ENCODE data around the gene CPA1.

Gene CPA1

DNA sequence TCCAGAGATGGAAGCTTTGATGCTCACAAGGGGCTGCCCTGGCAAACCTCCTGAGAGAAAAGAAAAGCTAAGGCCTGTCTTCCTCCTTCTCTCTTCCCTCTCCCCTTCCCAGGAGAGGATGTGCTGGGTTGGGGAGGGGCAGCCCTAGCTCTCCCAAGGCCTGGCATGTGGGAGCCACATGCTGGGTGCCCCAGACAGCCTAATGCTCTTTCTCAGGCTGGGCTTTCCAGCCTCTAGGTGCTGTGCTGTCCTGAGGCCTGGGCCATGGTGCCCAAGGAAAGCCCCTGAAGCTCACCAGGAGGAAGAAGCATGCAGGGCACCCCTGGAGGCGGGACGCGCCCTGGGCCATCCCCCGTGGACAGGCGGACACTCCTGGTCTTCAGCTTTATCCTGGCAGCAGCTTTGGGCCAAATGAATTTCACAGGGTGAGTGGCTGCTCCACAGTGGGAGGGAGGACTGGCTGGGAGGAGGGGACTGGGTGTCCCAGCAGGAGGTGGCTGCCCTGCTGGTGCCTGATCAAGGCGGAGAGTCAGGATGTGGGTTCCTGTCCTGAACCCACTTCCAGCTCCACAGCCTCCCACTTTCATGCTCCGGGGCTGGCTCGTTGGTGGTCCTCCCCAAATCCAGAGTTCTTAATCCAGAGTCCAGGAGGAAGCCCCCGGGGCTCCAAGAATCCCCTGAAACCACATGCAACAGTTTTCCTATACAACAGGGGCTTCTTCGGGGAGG, 34.0 kb upstream of the CPA1 start:
- Histone ChIP-seq H3K36me3 (no peaks in the 10 kb centered on the region), H3K4me3 (ENCODE audit: low read depth, low read length) (no peak overlapping the region), H3K4me1 (no peaks in the 10 kb centered on the region), H3K9me3 (no peaks in the 10 kb centered on the region), H3K27me3 (no peaks in the 10 kb centered on the region)
- no peak for DNase-seq
- TF ChIP-seq, protein P1, sequence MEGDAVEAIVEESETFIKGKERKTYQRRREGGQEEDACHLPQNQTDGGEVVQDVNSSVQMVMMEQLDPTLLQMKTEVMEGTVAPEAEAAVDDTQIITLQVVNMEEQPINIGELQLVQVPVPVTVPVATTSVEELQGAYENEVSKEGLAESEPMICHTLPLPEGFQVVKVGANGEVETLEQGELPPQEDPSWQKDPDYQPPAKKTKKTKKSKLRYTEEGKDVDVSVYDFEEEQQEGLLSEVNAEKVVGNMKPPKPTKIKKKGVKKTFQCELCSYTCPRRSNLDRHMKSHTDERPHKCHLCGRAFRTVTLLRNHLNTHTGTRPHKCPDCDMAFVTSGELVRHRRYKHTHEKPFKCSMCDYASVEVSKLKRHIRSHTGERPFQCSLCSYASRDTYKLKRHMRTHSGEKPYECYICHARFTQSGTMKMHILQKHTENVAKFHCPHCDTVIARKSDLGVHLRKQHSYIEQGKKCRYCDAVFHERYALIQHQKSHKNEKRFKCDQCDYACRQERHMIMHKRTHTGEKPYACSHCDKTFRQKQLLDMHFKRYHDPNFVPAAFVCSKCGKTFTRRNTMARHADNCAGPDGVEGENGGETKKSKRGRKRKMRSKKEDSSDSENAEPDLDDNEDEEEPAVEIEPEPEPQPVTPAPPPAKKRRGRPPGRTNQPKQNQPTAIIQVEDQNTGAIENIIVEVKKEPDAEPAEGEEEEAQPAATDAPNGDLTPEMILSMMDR (IDR thresholded peaks at IDR 0.05; ENCODE audit: low read depth, low read length) = no peak

DNA sequence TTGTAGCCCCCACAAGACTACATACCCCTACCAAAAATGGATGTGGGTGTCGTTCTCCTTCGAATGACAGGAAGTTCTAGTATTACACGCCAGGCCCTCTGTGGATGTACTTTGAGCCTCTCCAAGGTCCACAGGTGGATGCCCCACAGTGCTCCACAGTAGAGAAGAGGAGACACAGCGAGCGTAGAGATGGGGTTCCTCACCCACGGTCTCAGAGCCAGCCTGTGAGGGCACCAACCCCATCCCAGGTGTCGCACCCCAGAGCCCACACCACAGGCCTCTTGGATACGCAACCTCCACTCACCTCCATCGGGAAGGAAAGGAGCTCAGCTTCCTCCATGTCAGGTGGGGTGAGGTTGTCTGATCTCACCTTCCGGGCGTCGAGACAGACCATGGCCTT, 33.4 kb upstream of the CPA1 start:
- Histone ChIP-seq H3K27me3 (no peaks in the 10 kb centered on the region), H3K36me3 (no peaks in the 10 kb centered on the region), H3K4me1 (no peaks in the 10 kb centered on the region), H3K9me3 (no peaks in the 10 kb centered on the region), H3K4me3 (ENCODE audit: low read depth, low read length) (no peak overlapping the region)
- TF ChIP-seq, protein P1 (IDR thresholded peaks at IDR 0.05; ENCODE audit: low read depth, low read length) = no peak
- DNase-seq = no peak

DNA sequence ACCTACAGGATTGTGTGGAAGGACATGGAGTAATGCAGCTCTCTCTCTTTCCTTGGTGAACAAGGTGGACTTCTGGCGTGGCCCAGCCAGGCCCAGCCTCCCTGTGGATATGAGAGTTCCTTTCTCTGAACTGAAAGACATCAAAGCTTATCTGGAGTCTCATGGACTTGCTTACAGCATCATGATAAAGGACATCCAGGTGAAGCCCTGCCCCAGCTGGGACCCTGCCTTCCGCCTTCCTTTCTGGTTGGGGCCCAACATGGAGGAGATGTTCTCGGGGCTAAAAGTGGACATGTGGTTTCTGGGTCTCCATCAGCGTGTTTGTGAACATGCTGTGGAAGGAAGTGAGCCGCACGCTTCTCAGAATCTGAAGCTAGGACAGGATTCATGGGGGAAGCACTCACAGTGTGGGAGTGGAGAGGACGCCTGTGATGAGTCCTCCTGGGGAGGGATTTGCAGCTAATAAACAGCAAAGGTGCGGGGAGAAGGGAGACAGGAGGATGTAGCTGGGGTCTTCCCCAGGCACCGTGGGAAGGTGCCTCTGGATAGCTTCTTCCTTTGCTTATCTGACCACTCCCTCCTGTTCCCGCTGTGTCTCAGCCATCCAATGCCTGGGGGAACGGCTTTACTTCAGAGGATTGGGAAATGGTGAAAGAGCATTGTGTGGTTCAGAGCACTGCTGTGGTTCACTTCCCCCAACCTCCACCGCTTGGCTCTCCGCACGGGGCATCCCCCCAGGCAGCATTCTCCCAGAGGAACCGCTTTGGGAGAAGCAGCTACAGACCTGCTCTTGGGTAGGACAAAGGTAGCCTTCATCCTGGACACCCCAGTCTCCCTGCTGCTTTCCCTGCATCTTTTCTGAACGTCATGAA, 30.1 kb upstream of the CPA1 start:
- TF ChIP-seq, protein P1 (IDR thresholded peaks at IDR 0.05; ENCODE audit: low read depth, low read length) = no peak
- H3K4me3 ChIP-seq (ENCODE audit: low read depth, low read length) = no peak overlapping the region
- no peaks in the 10 kb centered on the region for H3K27me3 ChIP-seq
- H3K4me1 ChIP-seq = no peaks in the 10 kb centered on the region
- no peaks in the 10 kb centered on the region for H3K36me3 ChIP-seq
- no peaks in the 10 kb centered on the region for H3K9me3 ChIP-seq
- DNase-seq = no peak

DNA sequence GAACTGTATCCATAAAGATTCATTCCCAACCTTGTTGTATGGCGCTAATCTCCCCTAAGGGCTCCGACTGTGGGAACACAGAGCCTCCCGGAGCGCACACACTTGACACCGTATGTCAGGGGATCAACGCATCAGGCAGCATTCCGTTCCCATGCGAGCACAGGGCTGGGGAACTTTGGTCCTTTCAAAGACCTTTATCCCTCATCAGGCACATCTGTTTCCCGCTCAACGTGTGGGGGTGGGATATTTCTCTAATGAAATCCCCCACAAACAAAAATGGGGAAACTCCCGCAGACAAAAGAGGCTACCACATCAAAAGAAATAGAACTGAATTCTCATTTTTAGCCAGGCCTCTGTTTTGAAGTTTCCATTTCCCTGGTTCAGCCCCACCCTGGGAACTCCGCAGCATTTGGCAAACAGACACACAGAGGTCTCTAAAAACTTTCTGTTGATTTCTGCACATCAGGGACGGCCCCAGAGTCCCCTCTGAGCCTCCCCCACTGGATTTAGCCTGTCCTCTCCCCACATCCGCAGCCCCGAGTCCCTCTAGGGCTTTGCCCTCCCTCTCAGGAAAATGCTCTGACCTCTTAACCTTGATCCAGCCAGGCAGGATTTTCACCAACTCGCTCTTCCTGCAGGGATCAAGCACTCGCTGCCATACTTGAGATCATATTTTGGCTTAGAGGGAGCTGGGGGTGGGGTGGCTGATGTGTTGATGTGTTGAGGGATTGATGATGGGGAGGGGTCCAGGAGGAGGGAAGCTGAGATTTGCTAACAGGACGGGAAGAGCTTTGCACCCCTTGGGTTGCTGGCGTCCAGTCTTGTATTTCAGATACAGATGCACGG, 29.1 kb upstream of the CPA1 start:
- Histone ChIP-seq H3K27me3 (no peaks in the 10 kb centered on the region), H3K4me1 (no peaks in the 10 kb centered on the region), H3K4me3 (ENCODE audit: low read depth, low read length) (no peak overlapping the region), H3K9me3 (no peaks in the 10 kb centered on the region), H3K36me3 (no peaks in the 10 kb centered on the region)
- TF ChIP-seq, protein P1 (IDR thresholded peaks at IDR 0.05; ENCODE audit: low read depth, low read length) = no peak
- no peak for DNase-seq

DNA sequence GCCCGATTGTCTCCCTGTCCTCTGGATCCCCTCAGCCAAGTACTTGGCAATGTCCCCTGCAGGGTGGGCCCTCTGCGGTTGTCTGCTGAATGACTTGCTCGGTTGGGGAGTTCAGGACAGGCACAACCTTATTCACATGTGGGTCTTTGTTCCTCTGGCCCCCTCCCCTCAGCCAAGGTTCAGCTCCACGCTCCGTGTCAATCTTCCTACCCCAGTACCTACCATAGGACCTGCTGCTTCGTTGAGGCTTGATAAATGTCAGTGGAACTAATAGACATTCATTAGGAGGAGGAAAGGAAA, 28.6 kb upstream of the CPA1 start:
- Histone ChIP-seq H3K9me3 (no peaks in the 10 kb centered on the region), H3K27me3 (no peaks in the 10 kb centered on the region), H3K4me1 (no peaks in the 10 kb centered on the region; the same call in 1 of the 2 replicates), H3K36me3 (no peaks in the 10 kb centered on the region), H3K4me3 (ENCODE audit: low read depth, low read length) (no peak overlapping the region)
- TF ChIP-seq, protein P1 (IDR thresholded peaks at IDR 0.05; ENCODE audit: low read depth, low read length) = no peak
- no peak for DNase-seq
